BJ (cell line): ENCODE measurements around the gene PARPBP. TPM values are rescaled to one million over a fixed set of nuclear protein-coding genes. Genes with fewer than 3 reads are reported as not detected.
A peak's percentile ranks its signal among the peaks of the same experiment; 100 is the strongest.
"Not testable (repeated sequence)": the region's sequence is repeated elsewhere in the genome, so short reads cannot be mapped to it uniquely, and the experiment has no call there.

Experiments
- CTCF ChIA-PET: fragments of 350-600 bp; formaldehyde crosslinking; extraction: SDS; loops from one replicate; lab custom pipeline; 2021; ENCODE audit warnings: antibody characterized with exemption, inconsistent platforms; lab: Yijun Ruan, JAX
- POLR2A ChIA-PET: fragments of 300-600 bp; sonication (Branson Sonifier 250); formaldehyde crosslinking; extraction: SDS; loops from one replicate; lab custom pipeline; 2021; ENCODE audit warnings: antibody characterized with exemption; lab: Charles Lee
- DNase-seq: peaks from one replicate; pipeline ENCODE4 v3.0.0-alpha.2; 2011; ENCODE audit warnings: low read depth
- H3K27me3 ChIP-seq: 2 replicates; pipeline ENCODE4 v1.6.0; 2011; ENCODE audit warnings: low read length; ENCODE audit not compliant: control insufficient read depth, insufficient read depth
- H3K36me3 ChIP-seq: 2 replicates; pipeline ENCODE4 v1.5.1; 2011; ENCODE audit warnings: low read length; ENCODE audit not compliant: control insufficient read depth, insufficient read depth
- H3K4me3 ChIP-seq: 2 replicates; pipeline ENCODE4 v1.5.1; 2011; ENCODE audit warnings: low read depth, mild to moderate bottlenecking, control low read depth, low read length
- CTCF ChIP-seq: IDR thresholded peaks from 2 replicates; pipeline ENCODE4 v1.5.1; 2011; ENCODE audit warnings: low read depth, mild to moderate bottlenecking, control low read depth, inconsistent platforms, low read length, moderate library complexity; ENCODE audit not compliant: insufficient read depth
- polyA minus RNA-seq: library from RNA; depleted of rRNA, polyadenylated mRNA; stranded (reverse); fragments of >200 nt; gene quantifications from 2 replicates; pipeline ENCODE4 v1.2.3, GENCODE V29; 2011; rRNA and poly(A)+ RNA removed
- polyA plus RNA-seq: library from polyadenylated mRNA; depleted of rRNA; stranded (reverse); fragments of >200 nt; gene quantifications from 2 replicates; pipeline ENCODE4 v1.2.3, GENCODE V29; 2011; rRNA removed

PARPBP gene
- polyA plus RNA-seq (3.9 and 6.4 TPM in 2 replicates), polyA minus RNA-seq (2.4 and 2.7 TPM in 2 replicates)

GRCh38 chr12:102119674-102120563 lies at the start of gene PARPBP, which contains the start of gene NUP37:
Gene PARPBP (plus strand): TSS chr12:102120183. CDS start chr12:102123889, 3,706 bp downstream.
Gene NUP37 (minus strand): TSS chr12:102120114. CDS start chr12:102118518, 1,596 bp downstream.
- no peaks in the 10 kb centered on the region for H3K36me3 ChIP-seq

GRCh38 chr12:102072092-102072491 lies 47.9 kb upstream of the PARPBP start:
- POLR2A ChIA-PET, CTCF ChIA-PET: not testable (repeated sequence)

More at GRCh38 chr12:102119674-102120563, at the start of gene PARPBP, which contains the start of gene NUP37:
- peak within 1 kb of the TSS; percentile 68 for H3K4me3 ChIP-seq
- no peaks in the 10 kb centered on the region for H3K27me3 ChIP-seq
- no peak for DNase-seq
- peak; percentile 27; the same call in 1 of the 2 replicates for TF ChIP-seq CTCF
- ChIA-PET CTCF (interaction anchor here (1.0 kb wide), 1 partner anchor 21 kb away, joined by 3 read pairs; no protein-coding TSS in a partner anchor), POLR2A (interaction anchor here (0.5 to 1.0 kb wide), 2 partner anchors 550 to 620 kb away, joined by 3 to 5 read pairs; no protein-coding TSS in a partner anchor)

GRCh38 chr12:102080842-102081241 lies 39.1 kb upstream of the PARPBP start:
- Histone ChIP-seq H3K36me3 (no peaks in the 10 kb centered on the region), H3K27me3 (no peaks in the 10 kb centered on the region), H3K4me3 (no peak overlapping the region)
- POLR2A ChIA-PET, result no interaction called here
- TF ChIP-seq CTCF, result no peak
- DNase-seq, result no peak
- CTCF ChIA-PET, result no interaction called here

More at GRCh38 chr12:102072092-102072491, 47.9 kb upstream of the PARPBP start:
- DNase-seq, H3K27me3 ChIP-seq, H3K4me3 ChIP-seq, H3K36me3 ChIP-seq: not testable (repeated sequence)

GRCh38 chr12:102089228-102089835 lies 30.7 kb upstream of the PARPBP start:
- DNase-seq, POLR2A ChIA-PET, H3K4me3 ChIP-seq, H3K36me3 ChIP-seq, H3K27me3 ChIP-seq: not testable (repeated sequence)
- CTCF ChIA-PET, result interaction anchor here (0.6 kb wide), 1 partner anchor 401 kb away, joined by 4 read pairs; no protein-coding TSS in a partner anchor

- peak; percentile 12 for DNase-seq
- ChIA-PET CTCF (interaction anchor here (0.7 to 1.1 kb wide), 3 partner anchors 148 to 718 kb away, joined by 3 to 4 read pairs (median 3); no protein-coding TSS in a partner anchor), POLR2A (interaction anchor here (0.5 kb wide), 1 partner anchor 144 kb away, joined by 3 read pairs; no protein-coding TSS in a partner anchor)
- H3K27me3 ChIP-seq, result no peaks in the 10 kb centered on the region
- H3K4me3 ChIP-seq, result no peak overlapping the region
- H3K36me3 ChIP-seq, result no peaks in the 10 kb centered on the region
- no peak for TF ChIP-seq CTCF
These were observed 26.7 kb upstream of the PARPBP start for GRCh38 chr12:102093319-102093718.
